Gastrocnemius medialis (tissue), 4 donors: Measurements from ENCODE around the gene DUSP16. TPM values are rescaled to one million over a fixed set of nuclear protein-coding genes. Genes with fewer than 3 reads are reported as not detected.
A peak's percentile ranks its signal among the peaks of the same experiment; 100 is the strongest.

Experiments used
- ATAC-seq, 2 donors: fragments of 150-250 bp; one replicate each; pipeline ENCODE4 v1.9.1; 2016
- DNase-seq, 2 donors: peaks; one replicate each; pipeline ENCODE4 v3.0.0-alpha.2; 2019
- H3K27ac ChIP-seq, 4 donors: fragments of 200-600 bp; sonication (generic); 1 replicate in 1 of 4; 2 replicates in 3 of 4; pipeline ENCODE4 v1.5.1; 2016 to 2018; ENCODE audit warnings: mild to moderate bottlenecking in 2 of 4, moderate library complexity in 1 of 4
- H3K27me3 ChIP-seq, 3 donors: fragments of 200-600 bp; sonication (generic) in 2 of 3; 1 replicate in 1 of 3; 2 replicates in 2 of 3; pipeline versions ENCODE4 v1.5.1 to v1.6.0; 2016 to 2019; ENCODE audit warnings: mild to moderate bottlenecking in 1 of 3, moderate library complexity in 1 of 3
- H3K36me3 ChIP-seq, 2 donors: fragments of 200-600 bp; sonication (generic) in 1 of 2; one replicate each; pipeline ENCODE4 v1.5.1; 2017 to 2018
- H3K4me1 ChIP-seq, 2 donors: fragments of 200-600 bp; sonication (generic) in 1 of 2; one replicate each; pipeline ENCODE4 v1.5.1; 2016 to 2017; ENCODE audit warnings: mild to moderate bottlenecking in 2 of 2
- H3K4me3 ChIP-seq, 4 donors: fragments of 200-600 bp; sonication (generic) in 3 of 4; 1 replicate in 1 of 4; 2 replicates in 3 of 4; pipeline ENCODE4 v1.5.1; 2016 to 2019; ENCODE audit warnings: mild to moderate bottlenecking in 2 of 4
- H3K9me3 ChIP-seq, 3 donors: fragments of 200-600 bp; sonication (generic) in 2 of 3; 1 replicate in 1 of 3; 2 replicates in 2 of 3; pipeline ENCODE4 v1.5.1; 2016 to 2019
- CTCF ChIP-seq, 5 experiments: fragments of 450-650 bp in 3 of 5; fragments of 200-600 bp in 2 of 5; sonication (generic) in 2 of 5; IDR thresholded peaks in 4 of 5; conservative IDR thresholded peaks in 1 of 5; 1 replicate in 4 of 5; 2 replicates in 1 of 5; pipeline ENCODE4 v1.5.1; 2016 to 2019; ENCODE audit warnings: antibody characterized with exemption in 5 of 5, mild to moderate bottlenecking in 3 of 5, moderate library complexity in 3 of 5
- POLR2A ChIP-seq, 2 donors: fragments of 450-650 bp; IDR thresholded peaks; one replicate each; pipeline ENCODE4 v1.6.1; 2017; ENCODE audit warnings: antibody characterized with exemption in 2 of 2, mild to moderate bottlenecking in 2 of 2, moderate library complexity in 2 of 2
- in situ Hi-C, 4 donors: fragments of 200-750 bp; cut with MboI; loops; one replicate each; pipeline versions ENCODE4 v1.15.0 to v1.8.0; 2017; ENCODE audit warnings: low sequenced_read_pairs in 4 of 4
- intact Hi-C: fragments of 100-400 bp; cut with DNase I; formaldehyde crosslinking; loops from one replicate; pipeline ENCODE4 v1.15.1; 2023; ENCODE audit warnings: low total_unique reads
- total RNA-seq, 4 donors: library from RNA; depleted of rRNA; stranded (reverse); fragments of >200 nt; gene quantifications; one replicate each; pipeline versions ENCODE4 v1.1.0 to v1.2.3, GENCODE V29; 2016

The DUSP16 gene
- total RNA-seq, 4 donors from 2014 or later = 10.9 to 15.7 (median 13.3) TPM

- no peaks in the 10 kb centered on the region for H3K27me3 ChIP-seq
- H3K4me1 ChIP-seq = peaks cover 19 to 32% of the 10 kb centered on the region in 2 donors
- TF ChIP-seq POLR2A (IDR thresholded peaks at IDR 0.05) (no peak), CTCF (IDR thresholded peaks at IDR 0.05 in 4 of 5, conservative IDR thresholded peaks at IDR 0.05 in 1 of 5) (no peak)
- ATAC-seq = no peak
- no peak for DNase-seq
- no peaks in the 10 kb centered on the region for H3K36me3 ChIP-seq
- in situ Hi-C loops = no loop called here
- H3K9me3 ChIP-seq = no peaks in the 10 kb centered on the region
- no peak overlapping the region for H3K27ac ChIP-seq
- intact Hi-C loops = no loop called here
- no peak overlapping the region for H3K4me3 ChIP-seq
These were observed 18.7 kb downstream of the DUSP16 start for GRCh38 chr12:12543959-12544358.

GRCh38 chr12:12542964-12543363 is 19.7 kb downstream of the DUSP16 start:
- DNase-seq (no peak), ATAC-seq (peak; percentile 53 to 54)
- peaks cover 24 to 37% of the 10 kb centered on the region in 2 donors for H3K4me1 ChIP-seq
- H3K4me3 ChIP-seq = no peak overlapping the region
- H3K27me3 ChIP-seq = no peaks in the 10 kb centered on the region
- intact Hi-C loops = no loop called here
- in situ Hi-C loops = no loop called here
- H3K36me3 ChIP-seq = no peaks in the 10 kb centered on the region
- no peak overlapping the region for H3K27ac ChIP-seq
- no peak for TF ChIP-seq CTCF (IDR thresholded peaks at IDR 0.05 in 4 of 5, conservative IDR thresholded peaks at IDR 0.05 in 1 of 5)
- no peak for TF ChIP-seq POLR2A (IDR thresholded peaks at IDR 0.05)
- H3K9me3 ChIP-seq = no peaks in the 10 kb centered on the region

- H3K27ac ChIP-seq = no peak overlapping the region
- no peak overlapping the region for H3K4me3 ChIP-seq
- ATAC-seq (no peak), DNase-seq (no peak)
- TF ChIP-seq POLR2A (IDR thresholded peaks at IDR 0.05) (no peak), CTCF (IDR thresholded peaks at IDR 0.05 in 4 of 5, conservative IDR thresholded peaks at IDR 0.05 in 1 of 5) (no peak)
- H3K9me3 ChIP-seq = no peaks in the 10 kb centered on the region
- H3K27me3 ChIP-seq = no peaks in the 10 kb centered on the region
- in situ Hi-C loops (no loop called here), intact Hi-C loops (no loop called here)
- peaks cover 24 to 39% of the 10 kb centered on the region in 2 donors for H3K4me1 ChIP-seq
- H3K36me3 ChIP-seq = no peaks in the 10 kb centered on the region
These were observed 20.4 kb downstream of the DUSP16 start for GRCh38 chr12:12542286-12542685.

- TF ChIP-seq POLR2A (IDR thresholded peaks at IDR 0.05) (no peak), CTCF (IDR thresholded peaks at IDR 0.05 in 4 of 5, conservative IDR thresholded peaks at IDR 0.05 in 1 of 5) (no peak)
- ATAC-seq (no peak), DNase-seq (no peak)
- H3K4me1 ChIP-seq = peaks cover 26 to 39% of the 10 kb centered on the region in 2 donors
- H3K9me3 ChIP-seq = no peaks in the 10 kb centered on the region
- no peak overlapping the region for H3K27ac ChIP-seq
- H3K27me3 ChIP-seq = no peaks in the 10 kb centered on the region
- no peaks in the 10 kb centered on the region for H3K36me3 ChIP-seq
- no peak overlapping the region for H3K4me3 ChIP-seq
- intact Hi-C loops = no loop called here
- in situ Hi-C loops = no loop called here
These were observed 20.9 kb downstream of the DUSP16 start for GRCh38 chr12:12541782-12542181.
